SK-N-SH treated with all-trans-retinoic acid at 6 μM for 48 hours (cell line): ENCODE data around the gene ATRN.

ENCODE experiments used
- ATAC-seq: fragments of 200-7000 bp; cut with Tn5 transposase; 3 replicates; pipeline ENCODE4 v1.9.1; 2020; ENCODE audit warnings: mild to moderate bottlenecking, moderate library complexity
- ARNTL ChIP-seq: fragments of 450-650 bp; formaldehyde crosslinking; IDR thresholded peaks from 2 replicates; pipeline ENCODE4 v1.5.0; 2020; ENCODE audit warnings: low read depth, mild to moderate bottlenecking, moderate library complexity, borderline replicate concordance
- BACH2 ChIP-seq: fragments of 250-450 bp; sonication (Bioruptor Pico); IDR thresholded peaks from 2 replicates; pipeline ENCODE4 v1.9.0; 2021; ENCODE audit warnings: mild to moderate bottlenecking, borderline replicate concordance
- CSDC2 ChIP-seq: fragments of 250-450 bp; sonication (Bioruptor Pico); IDR thresholded peaks from 2 replicates; pipeline ENCODE4 v1.5.0; 2020; ENCODE audit warnings: mild to moderate bottlenecking, moderate library complexity
- ESRRG ChIP-seq: fragments of 250-450 bp; sonication (Bioruptor Pico); IDR thresholded peaks from 2 replicates; pipeline ENCODE4 v1.6.1; 2021; ENCODE audit warnings: mild to moderate bottlenecking
- GLIS3 ChIP-seq: fragments of 250-450 bp; sonication (Bioruptor Pico); IDR thresholded peaks from 2 replicates; pipeline ENCODE4 v1.5.0; 2020; ENCODE audit warnings: mild to moderate bottlenecking, moderate library complexity
- ISL1 ChIP-seq: fragments of 250-450 bp; sonication (Bioruptor Pico); IDR thresholded peaks from 2 replicates; pipeline ENCODE4 v2.1.2; 2022; ENCODE audit warnings: mild to moderate bottlenecking, moderate library complexity
- OSR1 ChIP-seq: fragments of 250-450 bp; sonication (Bioruptor Pico); IDR thresholded peaks from 2 replicates; pipeline ENCODE4 v1.8.0; 2022; ENCODE audit warnings: moderate library complexity, mild to moderate bottlenecking, inconsistent platforms
- RARB ChIP-seq: fragments of 250-450 bp; sonication (Bioruptor Pico); IDR thresholded peaks from 2 replicates; pipeline ENCODE4 v1.8.0; 2021; ENCODE audit warnings: mild to moderate bottlenecking, moderate library complexity
- SNAI2 ChIP-seq: fragments of 250-450 bp; sonication (Bioruptor Pico); IDR thresholded peaks from 2 replicates; pipeline ENCODE4 v1.5.0; 2020; ENCODE audit warnings: mild to moderate bottlenecking, moderate library complexity
- TOX ChIP-seq: fragments of 250-450 bp; sonication (Bioruptor Pico); IDR thresholded peaks from 2 replicates; pipeline ENCODE4 v1.8.0; 2021; ENCODE audit warnings: mild to moderate bottlenecking, moderate library complexity, borderline replicate concordance
- ZC3H10 ChIP-seq: fragments of 250-450 bp; sonication (Bioruptor Pico); IDR thresholded peaks from 2 replicates; pipeline ENCODE4 v1.5.1; 2021; ENCODE audit warnings: mild to moderate bottlenecking, moderate library complexity
- ZFP3 ChIP-seq: fragments of 250-450 bp; sonication (Bioruptor Pico); IDR thresholded peaks from 2 replicates; pipeline ENCODE4 v1.5.0; 2020; ENCODE audit warnings: mild to moderate bottlenecking, moderate library complexity
- ZFP30 ChIP-seq: fragments of 450-650 bp; formaldehyde crosslinking; IDR thresholded peaks from 2 replicates; pipeline ENCODE4 v1.5.0; 2022; ENCODE audit warnings: mild to moderate bottlenecking, moderate library complexity
- ZNF8 ChIP-seq: fragments of 450-650 bp; formaldehyde crosslinking; IDR thresholded peaks from 2 replicates; pipeline ENCODE4 v1.5.0; 2020; ENCODE audit warnings: mild to moderate bottlenecking, moderate library complexity
- TF ChIP-seq, protein P1 (sequence below): fragments of 250-450 bp; sonication (Bioruptor Pico); IDR thresholded peaks from 2 replicates; pipeline ENCODE4 v1.5.1; 2021; ENCODE audit warnings: mild to moderate bottlenecking, moderate library complexity
- TF ChIP-seq, protein P2 (sequence below): fragments of 250-450 bp; sonication (Bioruptor Pico); IDR thresholded peaks from 2 replicates; pipeline ENCODE4 v1.5.1; 2020; ENCODE audit warnings: low read depth, mild to moderate bottlenecking, moderate library complexity
- TF ChIP-seq, protein P3 (sequence below): fragments of 250-450 bp; sonication (Bioruptor Pico); IDR thresholded peaks from 2 replicates; pipeline ENCODE4 v1.5.0; 2020; ENCODE audit warnings: mild to moderate bottlenecking, moderate library complexity
- TF ChIP-seq, protein P4 (sequence below): fragments of 250-450 bp; sonication (Bioruptor Pico); IDR thresholded peaks from 2 replicates; pipeline ENCODE4 v1.8.0; 2021; ENCODE audit warnings: low read depth, mild to moderate bottlenecking, moderate library complexity, borderline replicate concordance
- TF ChIP-seq, protein P5 (sequence below): fragments of 250-450 bp; sonication (Bioruptor Pico); IDR thresholded peaks from 2 replicates; pipeline ENCODE4 v1.8.0; 2020; ENCODE audit warnings: mild to moderate bottlenecking, moderate library complexity, borderline replicate concordance

The ATRN gene

DNA sequence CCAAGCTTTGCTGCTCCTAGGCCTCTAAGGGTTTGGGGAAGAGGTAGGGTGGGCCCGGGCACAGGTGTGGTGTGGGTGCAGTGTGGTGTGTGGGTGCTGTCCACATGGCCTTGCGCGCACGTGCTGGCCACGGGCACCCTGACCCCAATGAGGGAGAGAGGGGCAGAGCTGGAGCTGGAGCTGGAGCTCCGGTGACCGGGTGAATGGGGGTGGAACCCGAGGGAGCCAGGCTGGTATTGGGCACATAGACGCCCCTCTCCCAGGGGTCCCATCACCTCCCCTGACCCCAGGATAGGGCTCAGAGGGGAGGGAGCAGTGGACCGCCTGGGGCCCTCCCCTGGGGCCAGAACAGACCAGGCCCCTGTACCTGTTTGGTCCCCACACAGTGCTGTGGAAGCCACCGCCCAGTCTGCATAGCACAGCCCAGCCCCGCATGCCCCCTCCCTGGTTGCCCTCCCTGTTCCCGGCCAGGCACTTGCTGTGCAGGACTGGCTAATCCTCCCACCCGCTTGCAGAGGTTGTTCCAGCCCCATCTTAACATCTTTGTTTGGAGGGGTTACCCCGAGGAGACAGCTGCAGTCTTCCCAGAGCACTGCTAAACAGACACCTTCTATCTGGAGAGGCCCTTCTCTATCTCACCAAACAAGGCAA is 210.0 kb downstream of the ATRN start:
- no peak for ATAC-seq
- TF ChIP-seq, protein P1, sequence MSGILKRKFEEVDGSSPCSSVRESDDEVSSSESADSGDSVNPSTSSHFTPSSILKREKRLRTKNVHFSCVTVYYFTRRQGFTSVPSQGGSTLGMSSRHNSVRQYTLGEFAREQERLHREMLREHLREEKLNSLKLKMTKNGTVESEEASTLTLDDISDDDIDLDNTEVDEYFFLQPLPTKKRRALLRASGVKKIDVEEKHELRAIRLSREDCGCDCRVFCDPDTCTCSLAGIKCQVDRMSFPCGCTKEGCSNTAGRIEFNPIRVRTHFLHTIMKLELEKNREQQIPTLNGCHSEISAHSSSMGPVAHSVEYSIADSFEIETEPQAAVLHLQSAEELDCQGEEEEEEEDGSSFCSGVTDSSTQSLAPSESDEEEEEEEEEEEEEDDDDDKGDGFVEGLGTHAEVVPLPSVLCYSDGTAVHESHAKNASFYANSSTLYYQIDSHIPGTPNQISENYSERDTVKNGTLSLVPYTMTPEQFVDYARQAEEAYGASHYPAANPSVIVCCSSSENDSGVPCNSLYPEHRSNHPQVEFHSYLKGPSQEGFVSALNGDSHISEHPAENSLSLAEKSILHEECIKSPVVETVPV, result no peak
- TF ChIP-seq OSR1 (no peak), CSDC2 (no peak), ZFP3 (CRISPR knock-in tag) (no peak), ARNTL (CRISPR knock-in tag) (no peak)
- TF ChIP-seq, protein P2, sequence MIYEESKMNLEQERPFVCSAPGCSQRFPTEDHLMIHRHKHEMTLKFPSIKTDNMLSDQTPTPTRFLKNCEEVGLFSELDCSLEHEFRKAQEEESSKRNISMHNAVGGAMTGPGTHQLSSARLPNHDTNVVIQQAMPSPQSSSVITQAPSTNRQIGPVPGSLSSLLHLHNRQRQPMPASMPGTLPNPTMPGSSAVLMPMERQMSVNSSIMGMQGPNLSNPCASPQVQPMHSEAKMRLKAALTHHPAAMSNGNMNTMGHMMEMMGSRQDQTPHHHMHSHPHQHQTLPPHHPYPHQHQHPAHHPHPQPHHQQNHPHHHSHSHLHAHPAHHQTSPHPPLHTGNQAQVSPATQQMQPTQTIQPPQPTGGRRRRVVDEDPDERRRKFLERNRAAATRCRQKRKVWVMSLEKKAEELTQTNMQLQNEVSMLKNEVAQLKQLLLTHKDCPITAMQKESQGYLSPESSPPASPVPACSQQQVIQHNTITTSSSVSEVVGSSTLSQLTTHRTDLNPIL (CRISPR knock-in tag), result no peak
- TF ChIP-seq, protein P3, sequence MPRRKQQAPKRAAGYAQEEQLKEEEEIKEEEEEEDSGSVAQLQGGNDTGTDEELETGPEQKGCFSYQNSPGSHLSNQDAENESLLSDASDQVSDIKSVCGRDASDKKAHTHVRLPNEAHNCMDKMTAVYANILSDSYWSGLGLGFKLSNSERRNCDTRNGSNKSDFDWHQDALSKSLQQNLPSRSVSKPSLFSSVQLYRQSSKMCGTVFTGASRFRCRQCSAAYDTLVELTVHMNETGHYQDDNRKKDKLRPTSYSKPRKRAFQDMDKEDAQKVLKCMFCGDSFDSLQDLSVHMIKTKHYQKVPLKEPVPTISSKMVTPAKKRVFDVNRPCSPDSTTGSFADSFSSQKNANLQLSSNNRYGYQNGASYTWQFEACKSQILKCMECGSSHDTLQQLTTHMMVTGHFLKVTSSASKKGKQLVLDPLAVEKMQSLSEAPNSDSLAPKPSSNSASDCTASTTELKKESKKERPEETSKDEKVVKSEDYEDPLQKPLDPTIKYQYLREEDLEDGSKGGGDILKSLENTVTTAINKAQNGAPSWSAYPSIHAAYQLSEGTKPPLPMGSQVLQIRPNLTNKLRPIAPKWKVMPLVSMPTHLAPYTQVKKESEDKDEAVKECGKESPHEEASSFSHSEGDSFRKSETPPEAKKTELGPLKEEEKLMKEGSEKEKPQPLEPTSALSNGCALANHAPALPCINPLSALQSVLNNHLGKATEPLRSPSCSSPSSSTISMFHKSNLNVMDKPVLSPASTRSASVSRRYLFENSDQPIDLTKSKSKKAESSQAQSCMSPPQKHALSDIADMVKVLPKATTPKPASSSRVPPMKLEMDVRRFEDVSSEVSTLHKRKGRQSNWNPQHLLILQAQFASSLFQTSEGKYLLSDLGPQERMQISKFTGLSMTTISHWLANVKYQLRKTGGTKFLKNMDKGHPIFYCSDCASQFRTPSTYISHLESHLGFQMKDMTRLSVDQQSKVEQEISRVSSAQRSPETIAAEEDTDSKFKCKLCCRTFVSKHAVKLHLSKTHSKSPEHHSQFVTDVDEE, result no peak

DNA sequence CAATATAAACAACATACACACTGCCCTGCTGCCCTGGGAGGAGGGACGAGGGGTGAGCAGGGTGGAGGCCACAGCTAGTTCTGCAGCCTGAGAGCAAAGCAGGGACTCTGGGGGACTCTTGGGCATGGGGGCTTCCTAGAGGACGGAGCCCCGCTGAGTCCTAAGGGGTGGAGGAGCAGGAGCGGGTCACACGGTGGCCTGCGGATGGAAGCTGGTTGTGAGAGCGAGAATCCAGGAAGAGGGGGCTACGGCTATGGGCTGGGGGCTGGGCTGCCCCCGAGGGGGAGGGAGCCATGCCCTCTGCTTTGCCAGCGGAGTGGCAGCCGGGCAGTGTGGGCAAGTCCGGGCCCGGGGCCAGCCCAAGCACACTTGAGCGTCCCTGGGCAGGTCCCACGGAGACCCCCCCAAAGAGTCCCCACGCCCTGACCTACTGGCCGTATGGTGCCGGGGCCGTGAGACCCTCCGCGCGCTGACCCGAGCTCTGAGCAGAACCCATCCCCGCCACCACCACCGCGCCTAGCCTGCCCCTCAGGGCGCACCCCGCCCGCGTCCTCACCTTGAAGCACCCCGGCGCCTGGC is 210.6 kb downstream of the ATRN start:
- TF ChIP-seq, protein P4, sequence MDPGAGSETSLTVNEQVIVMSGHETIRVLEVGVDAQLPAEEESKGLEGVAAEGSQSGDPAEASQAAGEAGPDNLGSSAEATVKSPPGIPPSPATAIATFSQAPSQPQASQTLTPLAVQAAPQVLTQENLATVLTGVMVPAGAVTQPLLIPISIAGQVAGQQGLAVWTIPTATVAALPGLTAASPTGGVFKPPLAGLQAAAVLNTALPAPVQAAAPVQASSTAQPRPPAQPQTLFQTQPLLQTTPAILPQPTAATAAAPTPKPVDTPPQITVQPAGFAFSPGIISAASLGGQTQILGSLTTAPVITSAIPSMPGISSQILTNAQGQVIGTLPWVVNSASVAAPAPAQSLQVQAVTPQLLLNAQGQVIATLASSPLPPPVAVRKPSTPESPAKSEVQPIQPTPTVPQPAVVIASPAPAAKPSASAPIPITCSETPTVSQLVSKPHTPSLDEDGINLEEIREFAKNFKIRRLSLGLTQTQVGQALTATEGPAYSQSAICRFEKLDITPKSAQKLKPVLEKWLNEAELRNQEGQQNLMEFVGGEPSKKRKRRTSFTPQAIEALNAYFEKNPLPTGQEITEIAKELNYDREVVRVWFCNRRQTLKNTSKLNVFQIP (CRISPR knock-in tag), result no peak
- TF ChIP-seq TOX (no peak), GLIS3 (no peak), ESRRG (CRISPR knock-in tag) (no peak), CSDC2 (no peak)
- no peak for ATAC-seq

DNA sequence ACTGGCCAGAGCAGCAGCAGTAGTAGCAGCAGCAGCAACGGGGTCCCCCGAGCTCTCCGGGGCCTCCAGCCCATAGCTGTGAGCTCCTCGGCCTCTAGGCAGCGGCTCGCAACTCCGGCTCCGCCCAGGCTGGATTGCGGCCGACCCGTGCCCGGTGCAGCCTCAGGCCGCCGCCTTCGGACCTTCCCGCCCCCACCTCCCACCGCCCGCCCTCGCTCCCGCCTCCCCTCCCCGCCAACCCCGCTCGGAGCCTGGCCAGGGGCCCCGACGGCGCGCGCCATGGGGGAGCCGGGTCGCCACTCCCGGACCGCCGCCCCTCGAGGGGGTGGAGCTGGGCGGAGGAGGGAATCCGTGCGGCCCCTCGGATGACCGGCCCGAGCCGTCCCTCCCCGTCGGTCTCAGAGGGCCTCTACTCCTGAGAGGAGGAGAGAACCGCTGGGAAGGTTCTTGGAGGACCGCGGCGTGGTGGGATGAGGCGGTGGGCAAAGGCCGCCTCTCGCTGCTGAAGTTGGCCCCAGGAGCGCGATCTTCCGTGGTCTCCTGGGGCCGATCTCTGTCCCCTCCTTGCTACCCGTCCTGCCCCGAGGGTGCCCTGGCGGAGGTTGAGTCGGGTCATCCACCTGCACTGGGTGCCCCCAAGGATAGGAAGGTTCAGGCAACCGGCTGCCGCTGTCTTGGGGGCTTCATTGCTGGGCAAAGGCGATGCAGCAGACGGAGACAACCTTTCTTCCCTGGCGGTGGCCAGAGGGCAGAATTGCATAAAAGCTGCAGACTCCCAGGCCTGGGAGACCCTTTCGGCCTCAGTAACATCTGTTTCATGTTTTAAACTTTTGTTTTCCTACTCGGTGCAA is 211.3 kb downstream of the ATRN start, which contains the start of gene ADAM33:
ADAM33 (minus strand) TSS at position 80 of the 851 bp plus-strand sequence; CDS start at position 74, 6 bp downstream.
- TF ChIP-seq ZC3H10 (no peak), RARB (no peak), ZNF8 (CRISPR knock-in tag) (no peak), ISL1 (CRISPR knock-in tag) (no peak), BACH2 (CRISPR knock-in tag) (no peak), SNAI2 (CRISPR knock-in tag) (no peak), ZFP3 (CRISPR knock-in tag) (no peak), OSR1 (no peak), ZFP30 (CRISPR knock-in tag) (no peak)
- TF ChIP-seq, protein P5, sequence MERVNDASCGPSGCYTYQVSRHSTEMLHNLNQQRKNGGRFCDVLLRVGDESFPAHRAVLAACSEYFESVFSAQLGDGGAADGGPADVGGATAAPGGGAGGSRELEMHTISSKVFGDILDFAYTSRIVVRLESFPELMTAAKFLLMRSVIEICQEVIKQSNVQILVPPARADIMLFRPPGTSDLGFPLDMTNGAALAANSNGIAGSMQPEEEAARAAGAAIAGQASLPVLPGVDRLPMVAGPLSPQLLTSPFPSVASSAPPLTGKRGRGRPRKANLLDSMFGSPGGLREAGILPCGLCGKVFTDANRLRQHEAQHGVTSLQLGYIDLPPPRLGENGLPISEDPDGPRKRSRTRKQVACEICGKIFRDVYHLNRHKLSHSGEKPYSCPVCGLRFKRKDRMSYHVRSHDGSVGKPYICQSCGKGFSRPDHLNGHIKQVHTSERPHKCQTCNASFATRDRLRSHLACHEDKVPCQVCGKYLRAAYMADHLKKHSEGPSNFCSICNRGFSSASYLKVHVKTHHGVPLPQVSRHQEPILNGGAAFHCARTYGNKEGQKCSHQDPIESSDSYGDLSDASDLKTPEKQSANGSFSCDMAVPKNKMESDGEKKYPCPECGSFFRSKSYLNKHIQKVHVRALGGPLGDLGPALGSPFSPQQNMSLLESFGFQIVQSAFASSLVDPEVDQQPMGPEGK (CRISPR knock-in tag), result no peak
- TF ChIP-seq, protein P3, result no peak
- ATAC-seq, result no peak
